C4-2B (cell line): ENCODE results near the gene TMEM186.

Experiments used
- CTCF ChIP-seq: fragments of 450-650 bp; conservative IDR thresholded peaks from 2 replicates; pipeline ENCODE4 v1.5.1; 2017; ENCODE audit warnings: mild to moderate bottlenecking
- ZFX ChIP-seq: fragments of 450-650 bp; IDR thresholded peaks from 2 replicates; pipeline ENCODE4 v1.6.1; 2017

GRCh38 chr16:8806272-8806983 lies 9.0 kb upstream of the TMEM186 start:
- TF ChIP-seq CTCF (no peak), ZFX (no peak)
